ENCODE results near the gene GRIA4. TPM values are rescaled to one million over a fixed set of nuclear protein-coding genes. Genes with fewer than 3 reads are reported as not detected.

GRIA4 gene
- total and polyA plus RNA-seq, 12 donors = not detected

DNA sequence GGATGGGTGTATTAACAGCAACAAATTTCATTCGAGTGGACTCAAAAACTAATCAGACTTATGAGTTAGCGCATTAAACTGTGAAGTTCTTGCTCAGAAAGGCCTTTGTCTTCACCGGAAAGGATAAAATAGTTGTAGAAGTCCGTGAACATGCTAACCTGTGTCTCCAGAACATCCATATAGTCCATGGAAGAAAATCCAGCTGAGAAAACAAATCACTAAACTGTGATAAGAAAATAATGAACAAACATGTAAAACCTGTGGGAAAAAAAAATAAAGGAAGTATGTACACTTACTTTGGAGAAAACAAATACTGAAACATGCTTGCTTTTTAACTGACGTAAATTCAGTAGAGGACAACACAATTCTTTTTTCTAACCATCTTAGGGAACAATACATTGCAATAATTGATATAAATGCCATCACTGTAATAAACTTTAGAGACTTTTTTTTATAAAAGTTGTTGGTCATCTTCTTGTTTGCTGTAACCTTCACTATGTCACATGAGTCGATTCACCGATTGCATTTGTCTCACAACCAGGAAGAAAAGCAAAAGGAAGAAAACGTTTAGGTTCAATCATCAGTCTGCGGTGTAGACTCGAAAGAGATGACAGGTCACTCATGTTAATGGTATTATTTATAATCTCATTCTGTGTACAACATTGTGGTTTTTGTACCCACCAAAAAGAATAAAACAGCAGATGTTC, 370.3 kb downstream of the GRIA4 start:
- WGBS, 2 donors = 88 to 90% methylated on average over 10 of the region's 10 CpGs
- H3K27me3 ChIP-seq = no peaks in the 10 kb centered on the region
- intact Hi-C loops (cut with DNase I) = no loop called here
- DNase-seq (no peak), ATAC-seq (no peak)
- H3K4me1 ChIP-seq = no peaks in the 10 kb centered on the region
- no peak overlapping the region for H3K4me3 ChIP-seq
- TF ChIP-seq, protein P1, sequence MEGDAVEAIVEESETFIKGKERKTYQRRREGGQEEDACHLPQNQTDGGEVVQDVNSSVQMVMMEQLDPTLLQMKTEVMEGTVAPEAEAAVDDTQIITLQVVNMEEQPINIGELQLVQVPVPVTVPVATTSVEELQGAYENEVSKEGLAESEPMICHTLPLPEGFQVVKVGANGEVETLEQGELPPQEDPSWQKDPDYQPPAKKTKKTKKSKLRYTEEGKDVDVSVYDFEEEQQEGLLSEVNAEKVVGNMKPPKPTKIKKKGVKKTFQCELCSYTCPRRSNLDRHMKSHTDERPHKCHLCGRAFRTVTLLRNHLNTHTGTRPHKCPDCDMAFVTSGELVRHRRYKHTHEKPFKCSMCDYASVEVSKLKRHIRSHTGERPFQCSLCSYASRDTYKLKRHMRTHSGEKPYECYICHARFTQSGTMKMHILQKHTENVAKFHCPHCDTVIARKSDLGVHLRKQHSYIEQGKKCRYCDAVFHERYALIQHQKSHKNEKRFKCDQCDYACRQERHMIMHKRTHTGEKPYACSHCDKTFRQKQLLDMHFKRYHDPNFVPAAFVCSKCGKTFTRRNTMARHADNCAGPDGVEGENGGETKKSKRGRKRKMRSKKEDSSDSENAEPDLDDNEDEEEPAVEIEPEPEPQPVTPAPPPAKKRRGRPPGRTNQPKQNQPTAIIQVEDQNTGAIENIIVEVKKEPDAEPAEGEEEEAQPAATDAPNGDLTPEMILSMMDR (IDR thresholded peaks at IDR 0.05) = no peak
- H3K9me3 ChIP-seq = no peaks in the 10 kb centered on the region
- no peak overlapping the region for H3K27ac ChIP-seq
- no peaks in the 10 kb centered on the region for H3K36me3 ChIP-seq

DNA sequence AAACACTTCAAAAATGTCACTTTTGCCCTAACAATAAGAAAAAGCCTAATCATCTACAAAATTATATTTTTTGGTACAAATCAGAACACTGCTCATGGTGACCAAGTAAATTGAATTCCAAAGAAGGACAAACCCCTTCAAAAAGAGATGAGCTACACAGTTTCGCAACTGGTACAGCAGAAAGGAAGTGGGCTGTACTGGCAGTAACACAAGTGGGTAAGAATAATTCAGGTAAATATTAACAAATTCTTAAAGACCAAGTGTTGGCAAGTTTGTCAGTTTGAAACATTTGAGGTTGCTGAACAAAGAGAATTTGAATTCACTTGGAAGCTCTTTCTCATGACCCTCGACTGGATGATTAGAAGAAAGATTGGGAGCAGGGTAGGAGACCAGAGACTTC, 376.7 kb downstream of the GRIA4 start:
- H3K27ac ChIP-seq = no peak overlapping the region
- no peak overlapping the region for H3K4me3 ChIP-seq
- DNase-seq (no peak), ATAC-seq (no peak)
- 83 to 85% methylated on average over 2 of the region's 2 CpGs for WGBS, 2 donors
- TF ChIP-seq, protein P1 (IDR thresholded peaks at IDR 0.05) = no peak
- H3K36me3 ChIP-seq = no peaks in the 10 kb centered on the region
- H3K9me3 ChIP-seq = no peaks in the 10 kb centered on the region
- no peaks in the 10 kb centered on the region for H3K4me1 ChIP-seq
- intact Hi-C loops (cut with DNase I) = no loop called here
- H3K27me3 ChIP-seq = no peaks in the 10 kb centered on the region

DNA sequence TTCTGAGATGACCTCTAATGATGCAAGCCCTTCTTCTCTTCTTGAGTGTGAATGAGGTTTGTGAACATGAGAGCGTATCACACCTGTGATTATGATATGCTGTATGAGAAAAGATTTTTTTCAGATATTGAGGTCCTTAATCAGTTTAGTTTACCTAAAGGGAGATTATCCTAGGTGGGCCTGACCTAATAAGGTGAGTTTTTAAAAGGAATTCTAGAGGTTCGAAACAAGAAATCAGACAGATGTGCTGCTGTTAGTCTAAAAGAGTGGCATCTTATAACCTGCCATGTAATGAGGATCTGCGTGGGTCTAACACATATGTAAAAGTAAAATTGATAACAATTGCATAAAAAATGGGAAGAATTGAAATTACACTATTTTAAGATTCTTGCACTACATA, 378.3 kb downstream of the GRIA4 start:
- DNase-seq = no peak
- WGBS, 2 donors = 92 to 96% methylated on average over 3 of the region's 3 CpGs

DNA sequence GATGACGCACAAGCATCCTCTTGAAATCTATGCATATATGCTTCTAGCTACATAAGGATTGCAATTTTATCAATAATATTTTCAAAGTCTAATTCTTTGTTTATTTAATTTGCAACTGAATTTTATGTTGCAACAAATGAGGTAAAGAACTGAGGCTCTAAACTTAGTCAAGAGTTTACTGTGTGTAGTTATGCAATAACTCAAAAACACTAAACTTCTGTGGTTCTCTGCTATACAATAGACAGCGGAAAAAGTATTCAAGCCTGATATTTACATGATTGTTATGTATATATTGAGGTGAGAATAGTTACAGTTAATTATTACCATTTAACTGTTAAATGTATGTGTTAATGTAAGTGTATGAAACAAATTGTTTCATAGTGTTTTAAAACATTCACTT, 379.3 kb downstream of the GRIA4 start:
- intact Hi-C loops (cut with DNase I) = no loop called here
- TF ChIP-seq, protein P1 (IDR thresholded peaks at IDR 0.05) = no peak
- H3K9me3 ChIP-seq = peaks cover 0 to 12% (median 0%) of the 10 kb centered on the region in 11 donors
- ATAC-seq (no peak), DNase-seq (no peak)
- WGBS, 2 donors = 92 to 95% methylated on average over 2 of the region's 2 CpGs
- no peaks in the 10 kb centered on the region for H3K4me1 ChIP-seq
- no peak overlapping the region for H3K27ac ChIP-seq
- H3K27me3 ChIP-seq = no peaks in the 10 kb centered on the region
- no peak overlapping the region for H3K4me3 ChIP-seq
- H3K36me3 ChIP-seq = peaks cover 0 to 12% (median 0%) of the 10 kb centered on the region in 9 donors

More for the DNA sequence above, 378.3 kb downstream of the GRIA4 start:
- no peak for ATAC-seq
- Histone ChIP-seq H3K9me3 (peaks cover 0 to 6% (median 0%) of the 10 kb centered on the region in 11 donors), H3K4me1 (no peaks in the 10 kb centered on the region), H3K27ac (no peak overlapping the region), H3K4me3 (no peak overlapping the region), H3K36me3 (peaks cover 0 to 2% (median 0%) of the 10 kb centered on the region in 9 donors), H3K27me3 (no peaks in the 10 kb centered on the region)
- TF ChIP-seq, protein P1 (IDR thresholded peaks at IDR 0.05) = no peak
- intact Hi-C loops (cut with DNase I) = no loop called here
